ENCODE measurements around the gene BRPF1.
"Not testable (repeated sequence)": the region's sequence is repeated elsewhere in the genome, so short reads cannot be mapped to it uniquely, and the experiment has no call there.

Gene BRPF1

GRCh38 chr3:9769426-9770275 is 38.1 kb downstream of the BRPF1 start, which contains the start of gene CAMK1:
Gene CAMK1 (minus strand): TSS chr3:9769947. CDS start chr3:9767749, 2,198 bp downstream.
- DNase-seq = peak; percentile 58

- DNase-seq = no peak
Measured at GRCh38 chr3:9770276-9770812, 38.8 kb downstream of the BRPF1 start.

DNA sequence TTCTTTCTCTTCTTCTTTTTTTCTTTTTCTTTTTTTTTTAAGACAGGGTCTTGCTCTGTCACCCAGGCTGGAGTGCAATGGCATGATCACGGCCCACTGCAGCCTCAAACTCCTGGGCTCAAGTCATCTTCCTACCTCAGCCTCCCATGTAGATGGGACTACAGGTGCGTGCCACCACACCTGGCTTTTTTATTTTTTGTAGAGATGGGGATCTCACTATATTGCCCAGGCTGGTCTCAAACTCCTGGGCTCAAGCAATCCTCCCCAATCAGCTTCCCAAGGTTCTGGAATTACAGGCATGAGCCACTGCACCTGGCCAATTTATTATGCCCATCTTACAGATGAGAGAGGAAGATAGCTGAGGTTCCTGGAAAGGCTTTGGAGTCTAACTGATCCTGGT is 39.5 kb downstream of the BRPF1 start:
- DNase-seq = not testable (repeated sequence)

DNA sequence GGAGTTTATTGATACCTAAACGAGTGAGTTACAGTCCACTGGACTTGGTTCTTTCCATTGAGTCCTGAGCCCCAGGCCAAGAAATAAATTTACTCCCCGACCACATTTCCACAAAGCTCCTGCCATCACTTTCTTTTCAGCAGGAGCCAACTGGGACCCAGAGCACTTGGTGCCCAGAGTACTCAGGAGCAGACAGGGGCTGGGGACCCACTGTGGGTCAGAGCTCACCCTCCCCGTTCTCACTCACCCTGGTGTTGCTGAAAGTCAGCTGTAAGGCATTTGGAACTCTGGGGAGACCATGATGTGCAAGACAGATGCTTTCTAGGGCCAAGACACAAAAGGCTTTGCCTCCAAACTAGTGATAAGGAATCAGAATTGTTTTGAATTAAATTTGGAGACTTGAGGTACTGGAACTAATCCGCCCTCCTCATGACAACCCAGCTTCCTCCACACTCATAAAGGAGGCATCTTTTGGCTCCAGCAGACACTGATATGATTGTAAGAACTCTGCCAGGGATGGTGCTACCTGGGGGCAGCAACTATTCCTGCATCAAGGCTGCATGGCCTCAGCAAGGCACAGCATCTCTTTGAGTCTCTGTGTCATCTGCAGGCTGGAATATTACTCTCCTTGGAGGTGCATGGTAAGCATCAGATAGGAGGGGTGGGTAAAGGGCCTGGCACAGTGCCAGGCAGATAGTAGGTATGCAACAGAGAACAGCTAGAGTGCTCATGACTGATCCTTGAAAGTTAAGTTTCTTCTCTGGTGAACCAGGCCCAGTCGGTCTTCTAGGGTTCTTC is 45.6 kb downstream of the BRPF1 start:
- no peak for DNase-seq

DNA sequence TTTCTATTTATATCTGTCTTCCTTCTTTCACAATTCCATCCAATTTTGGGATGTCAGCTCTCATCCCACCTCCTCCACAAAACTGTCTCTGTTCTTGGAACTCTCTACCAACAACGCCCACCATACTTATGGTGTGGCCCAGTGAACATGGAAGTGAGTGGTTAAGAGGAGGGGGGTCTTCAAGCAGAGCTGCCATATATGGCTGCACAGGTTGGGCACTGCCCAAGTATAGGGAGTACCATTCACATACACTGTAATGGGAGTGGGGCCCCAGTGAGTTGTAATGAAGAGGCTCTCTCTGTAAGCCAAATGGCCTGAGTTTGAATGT is 46.1 kb downstream of the BRPF1 start:
- no peak for DNase-seq

- DNase-seq = no peak
Measured at GRCh38 chr3:9778143-9779074, 46.9 kb downstream of the BRPF1 start.

DNA sequence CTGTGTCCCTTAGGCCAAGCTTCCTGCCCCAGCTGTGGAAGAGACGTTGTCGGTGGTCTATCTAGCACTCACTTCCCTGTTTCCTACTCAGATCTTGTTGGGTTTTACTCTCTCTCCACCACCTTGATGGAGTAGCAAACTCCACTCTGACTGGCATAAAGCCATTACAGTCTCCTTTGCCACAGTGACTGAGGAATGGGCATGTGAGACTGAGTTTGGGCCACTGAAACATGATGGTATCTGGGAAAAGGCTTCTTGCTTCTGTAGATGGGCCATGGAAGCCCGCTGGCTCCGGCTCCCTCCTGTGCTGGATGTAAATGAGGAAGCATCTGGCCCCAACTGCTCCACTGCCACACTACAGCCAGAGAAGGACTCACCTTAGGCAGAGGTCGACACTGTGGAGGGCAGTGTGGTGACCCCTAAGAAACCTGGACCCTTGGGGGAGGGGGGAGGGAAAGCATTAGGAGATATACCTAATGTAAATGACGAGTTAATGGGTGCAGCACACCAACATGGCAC is 47.6 kb downstream of the BRPF1 start:
- no peak for DNase-seq

DNA sequence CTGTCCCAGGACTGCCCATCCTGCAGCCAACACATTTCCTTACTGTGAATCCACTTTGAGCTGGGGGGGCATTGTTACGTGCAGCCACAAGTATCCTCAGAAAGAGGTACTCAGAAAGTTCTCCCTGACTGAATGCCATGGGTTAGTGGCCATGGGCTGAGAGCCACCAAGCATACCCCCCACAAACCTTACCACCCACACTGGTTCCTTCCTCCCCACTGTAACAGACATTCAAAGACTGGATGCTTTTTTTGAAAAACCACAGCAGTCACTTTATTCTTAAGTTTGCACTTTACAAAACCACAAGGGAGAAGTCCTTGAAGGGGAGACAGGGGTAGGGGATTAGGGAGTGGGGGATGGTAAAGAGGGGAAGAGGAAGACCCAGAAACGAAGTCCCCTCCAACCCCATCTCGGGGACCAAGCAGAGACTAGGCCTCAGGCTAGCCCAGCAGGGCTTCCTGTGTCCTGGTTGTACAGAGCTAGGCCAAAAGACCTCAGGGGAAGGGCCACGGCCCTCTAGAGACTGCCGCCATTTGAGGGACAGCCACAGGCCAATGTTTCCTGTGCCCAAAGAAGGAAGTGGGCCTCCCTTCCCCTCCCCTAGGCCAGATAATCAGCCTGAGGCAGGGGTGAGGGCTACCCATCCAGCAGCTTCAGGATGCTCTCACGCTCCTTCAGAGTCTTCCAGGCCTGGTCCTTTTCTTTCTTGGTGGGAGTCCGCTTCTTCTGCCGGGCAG is 48.4 kb downstream of the BRPF1 start:
- peak; percentile 53 for DNase-seq

DNA sequence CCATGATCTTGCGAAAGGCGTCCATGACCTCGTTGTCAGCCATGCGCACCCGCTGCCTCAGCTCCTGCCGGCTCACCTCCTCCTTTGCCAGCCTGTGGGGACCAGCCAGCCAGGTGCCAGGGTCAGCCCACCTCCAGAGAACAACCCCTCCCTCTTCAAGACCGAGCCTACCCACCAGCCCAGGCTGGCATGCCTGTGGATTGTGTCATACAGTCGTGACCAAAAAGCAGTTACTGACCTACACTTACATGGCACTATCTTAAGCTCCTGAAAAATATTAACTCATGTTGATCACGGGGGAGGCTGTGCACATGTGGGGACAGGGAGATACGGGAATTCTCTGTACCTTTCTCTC is 48.9 kb downstream of the BRPF1 start:
- no peak for DNase-seq

- no peak for DNase-seq
Measured at GRCh38 chr3:9780910-9781309, 49.4 kb downstream of the BRPF1 start.

DNA sequence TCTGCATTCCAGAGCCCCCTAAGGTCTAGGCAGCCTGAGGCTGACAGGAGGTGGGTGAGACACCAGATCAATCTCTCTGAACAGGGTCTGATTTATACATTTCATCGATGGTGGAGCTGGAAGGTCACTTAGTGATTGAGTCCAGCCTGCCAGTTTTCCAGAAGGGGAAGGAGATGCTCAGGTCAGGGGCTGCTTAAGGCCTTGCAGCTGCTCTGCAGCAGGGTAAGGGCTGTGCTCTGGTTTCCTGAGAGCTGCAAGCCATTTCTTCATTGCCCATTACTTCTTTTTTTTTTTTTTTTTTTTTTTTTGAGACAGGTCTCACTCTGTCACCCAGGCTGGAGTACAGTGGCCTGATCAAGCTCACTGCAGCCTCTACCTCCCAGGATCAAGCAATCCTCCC is 50.0 kb downstream of the BRPF1 start:
- no peak for DNase-seq

- DNase-seq = no peak
Measured at GRCh38 chr3:9781978-9782603, 50.6 kb downstream of the BRPF1 start.

DNA sequence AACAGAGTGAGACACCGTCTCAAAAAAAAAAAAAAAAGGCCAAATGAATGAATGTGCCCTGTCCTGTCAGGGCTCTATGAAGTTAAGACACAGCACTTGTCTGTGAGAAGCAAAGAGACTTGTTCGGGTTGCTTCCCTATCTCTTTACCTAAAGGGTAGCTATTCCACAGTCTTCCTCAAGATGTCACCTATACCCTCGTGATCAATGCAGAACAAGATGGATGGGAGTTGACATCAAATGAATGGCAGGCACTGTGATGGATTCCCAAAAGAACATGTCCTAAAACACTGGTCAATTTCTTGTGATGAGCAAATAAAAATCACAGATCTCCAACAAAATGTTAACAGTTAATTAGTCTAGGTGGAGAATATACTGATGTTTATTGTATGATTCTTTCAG is 51.2 kb downstream of the BRPF1 start:
- DNase-seq = peak; percentile 31

- no peak for DNase-seq
Measured at GRCh38 chr3:9783954-9784353, 52.4 kb downstream of the BRPF1 start.

GRCh38 chr3:9784965-9785364 is 53.4 kb downstream of the BRPF1 start:
- DNase-seq = no peak

DNA sequence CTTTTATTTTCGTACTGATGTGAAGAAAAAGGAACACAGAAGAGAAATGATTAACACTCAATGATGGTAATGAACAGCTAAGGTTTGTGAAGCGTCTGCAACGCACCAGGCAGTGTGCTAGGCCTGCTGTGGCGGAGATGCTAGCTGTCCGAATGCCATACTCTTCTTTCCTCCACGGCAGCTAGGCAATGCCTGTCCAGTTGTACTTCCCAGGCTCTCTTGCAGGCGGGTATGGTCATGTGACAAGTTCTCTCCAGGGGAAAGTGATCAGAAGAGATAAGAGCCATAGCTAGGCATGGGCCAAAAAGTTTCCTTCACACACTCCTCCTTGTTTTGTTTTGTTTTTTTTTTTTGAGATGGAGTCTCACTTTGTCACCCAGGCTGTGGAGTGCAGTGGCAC is 54.1 kb downstream of the BRPF1 start:
- DNase-seq = no peak

GRCh38 chr3:9786209-9786739 is 54.7 kb downstream of the BRPF1 start:
- DNase-seq = no peak

GRCh38 chr3:9786825-9787669 is 55.5 kb downstream of the BRPF1 start:
- no peak for DNase-seq

GRCh38 chr3:9787714-9788113 is 56.2 kb downstream of the BRPF1 start:
- no peak for DNase-seq

DNA sequence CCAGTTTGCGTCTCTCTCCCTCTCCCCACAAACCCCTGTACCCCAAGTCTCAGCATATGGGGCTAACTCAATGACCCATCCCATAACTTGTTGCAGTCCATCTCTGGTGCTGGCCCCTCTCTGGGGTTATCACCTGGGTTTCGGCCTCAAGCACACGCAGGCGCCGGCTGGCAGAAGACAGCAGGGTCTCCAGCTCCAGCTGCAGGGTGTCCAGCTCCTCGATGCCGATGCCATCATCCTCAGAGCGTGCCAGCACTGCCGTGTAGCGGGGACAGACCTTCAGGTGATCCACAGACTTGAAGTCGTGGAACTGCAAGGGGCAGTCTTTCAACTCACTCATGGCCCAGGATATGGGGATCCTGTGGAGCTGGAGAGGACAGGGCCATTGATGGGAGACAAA is 59.6 kb downstream of the BRPF1 start:
- no peak for DNase-seq
